ENCODE data around the gene U2SURP.
"Not testable (repeated sequence)": the region's sequence is repeated elsewhere in the genome, so short reads cannot be mapped to it uniquely, and the experiment has no call there.

U2SURP gene

DNA sequence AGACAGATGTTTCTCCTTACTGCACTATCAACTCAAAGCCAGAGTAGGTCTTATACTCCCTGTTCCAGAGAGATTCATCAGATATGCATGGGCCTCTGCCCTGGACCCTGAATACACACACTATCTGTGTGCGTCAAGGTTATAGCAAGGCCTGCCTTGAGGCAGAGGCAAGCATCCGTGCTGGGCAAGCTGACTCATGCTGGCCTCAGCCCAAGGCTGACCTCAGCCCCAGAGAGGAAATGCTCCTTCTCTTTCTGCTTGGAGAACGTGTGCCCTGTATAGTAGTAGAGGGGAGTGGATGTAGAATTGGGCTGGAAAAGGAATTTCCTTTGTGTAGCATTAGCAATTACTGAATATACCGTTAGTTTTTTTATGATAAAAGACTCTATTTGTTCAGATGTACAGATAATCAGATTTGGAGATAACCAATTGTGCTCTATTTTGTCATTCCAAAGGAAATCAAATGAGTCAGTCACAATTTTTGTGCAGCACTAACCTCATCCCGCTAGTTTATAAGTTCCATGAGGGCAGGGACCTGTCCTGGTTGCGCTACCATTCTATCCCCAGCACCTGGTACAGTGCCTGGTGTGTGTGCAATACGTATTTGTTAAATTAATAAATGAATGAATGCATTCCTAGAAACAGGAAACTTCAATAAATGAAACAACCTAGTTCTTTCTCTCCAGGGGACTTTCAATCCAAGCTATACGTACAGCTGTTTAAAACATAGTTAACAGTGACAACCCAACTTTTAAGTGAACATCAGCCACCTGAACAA, 24.6 kb upstream of the U2SURP start:
- no peak for DNase-seq (ENCODE audit: low read depth)

GRCh38 chr3:142977399-142977728, 24.0 kb upstream of the U2SURP start:
- no peak for DNase-seq (ENCODE audit: low read depth)

DNA sequence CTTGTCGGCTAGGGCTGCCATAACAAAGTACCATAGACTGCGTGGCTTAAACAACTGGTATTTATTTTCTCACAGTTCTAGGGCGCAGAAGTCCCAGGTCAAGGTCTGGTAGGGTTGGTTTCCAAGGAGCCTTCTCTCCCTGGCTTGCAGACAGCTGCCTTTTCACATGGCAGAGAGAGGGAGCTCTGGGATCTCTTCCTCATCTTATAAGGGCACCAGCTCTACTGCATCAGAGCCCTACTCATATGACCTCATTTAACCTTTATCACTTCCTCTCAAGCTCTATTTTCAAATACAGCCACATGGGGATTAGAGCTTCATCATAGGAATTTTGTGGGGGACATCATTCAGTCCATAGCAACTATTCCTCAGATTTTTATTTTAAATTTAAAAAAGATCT, 20.3 kb upstream of the U2SURP start:
- no peak for DNase-seq (ENCODE audit: low read depth)

GRCh38 chr3:142982038-142982773, 19.2 kb upstream of the U2SURP start:
- DNase-seq (ENCODE audit: low read depth), result no peak

DNA sequence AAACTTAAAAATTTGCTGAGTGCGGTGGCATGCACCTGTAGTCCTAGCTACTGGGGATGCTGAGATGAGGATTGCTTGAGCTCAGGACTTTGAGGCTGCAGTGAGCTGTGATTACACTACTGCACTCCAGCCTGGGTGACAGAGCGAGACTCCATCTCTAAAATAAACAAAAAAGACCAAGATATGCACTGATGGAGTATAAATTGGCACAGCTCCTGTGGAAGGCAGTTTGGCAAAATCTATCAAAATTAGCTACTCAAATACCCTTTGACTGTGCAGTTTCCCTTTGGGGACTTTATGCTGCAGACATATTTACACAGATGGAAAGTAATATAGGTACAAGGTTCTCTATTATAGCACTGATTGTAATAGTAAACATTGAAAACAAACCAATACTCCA, 18.1 kb upstream of the U2SURP start:
- DNase-seq (ENCODE audit: low read depth), result no peak

DNA sequence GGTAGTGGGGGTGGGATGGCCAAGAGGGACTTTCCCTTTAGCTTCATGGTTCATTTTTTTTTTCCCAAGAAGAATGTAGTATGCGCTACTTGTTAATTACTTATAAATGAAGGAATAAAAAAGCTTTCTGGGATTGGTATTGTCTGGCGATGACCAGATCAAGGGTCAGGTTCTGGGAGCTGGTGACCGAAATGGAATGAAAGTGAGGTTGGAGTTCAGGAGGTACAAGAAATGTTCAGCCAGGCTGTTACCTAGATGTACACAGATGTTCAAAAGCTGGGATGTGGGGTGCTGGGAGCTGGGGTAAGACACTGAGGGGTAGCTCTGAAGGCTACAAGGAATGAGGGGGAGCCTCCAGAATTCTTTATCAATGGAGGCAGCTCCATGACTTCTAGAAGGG, 17.1 kb upstream of the U2SURP start:
- DNase-seq (ENCODE audit: low read depth), result no peak

- DNase-seq (ENCODE audit: low read depth), result no peak
These were observed 14.2 kb upstream of the U2SURP start for GRCh38 chr3:142987080-142987700.

GRCh38 chr3:142987707-142988106, 13.7 kb upstream of the U2SURP start:
- DNase-seq (ENCODE audit: low read depth), result no peak

DNA sequence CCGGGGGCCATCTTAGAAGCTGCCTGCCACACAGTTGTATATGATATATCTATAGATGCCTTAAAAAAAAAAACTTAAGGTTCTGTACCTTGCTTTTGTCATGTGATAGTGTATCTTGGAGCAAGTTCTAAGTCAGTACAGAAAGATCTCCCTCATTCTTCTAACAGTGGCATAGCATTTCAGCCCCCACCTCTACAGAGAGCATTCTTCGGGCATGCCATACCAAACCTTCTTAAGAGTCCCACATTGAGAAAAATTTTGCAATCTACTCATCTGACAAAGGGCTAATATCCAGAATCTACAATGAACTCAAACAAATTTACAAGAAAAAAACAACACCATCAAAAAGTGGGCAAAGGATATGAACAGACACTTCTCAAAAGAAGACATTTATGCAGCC, 13.1 kb upstream of the U2SURP start:
- not testable (repeated sequence) for DNase-seq (ENCODE audit: low read depth)

DNA sequence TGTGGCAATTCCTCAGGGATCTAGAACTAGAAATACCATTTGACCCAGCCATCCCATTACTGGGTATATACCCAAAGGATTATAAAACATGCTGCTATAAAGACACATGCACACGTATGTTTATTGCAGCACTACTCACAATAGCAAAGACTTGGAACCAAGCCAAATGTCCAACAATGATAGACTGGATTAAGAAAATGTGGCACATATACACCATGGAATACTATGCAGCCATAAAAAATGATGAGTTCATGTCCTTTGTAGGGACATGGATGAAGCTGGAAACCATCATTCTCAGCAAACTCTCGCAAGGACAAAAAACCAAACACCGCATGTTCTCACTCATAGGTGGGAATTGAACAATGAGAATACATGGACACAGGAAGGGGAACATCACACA, 12.5 kb upstream of the U2SURP start:
- not testable (repeated sequence) for DNase-seq (ENCODE audit: low read depth)

- no peak for DNase-seq (ENCODE audit: low read depth)
These were observed 10.6 kb upstream of the U2SURP start for GRCh38 chr3:142990721-142991120.

DNA sequence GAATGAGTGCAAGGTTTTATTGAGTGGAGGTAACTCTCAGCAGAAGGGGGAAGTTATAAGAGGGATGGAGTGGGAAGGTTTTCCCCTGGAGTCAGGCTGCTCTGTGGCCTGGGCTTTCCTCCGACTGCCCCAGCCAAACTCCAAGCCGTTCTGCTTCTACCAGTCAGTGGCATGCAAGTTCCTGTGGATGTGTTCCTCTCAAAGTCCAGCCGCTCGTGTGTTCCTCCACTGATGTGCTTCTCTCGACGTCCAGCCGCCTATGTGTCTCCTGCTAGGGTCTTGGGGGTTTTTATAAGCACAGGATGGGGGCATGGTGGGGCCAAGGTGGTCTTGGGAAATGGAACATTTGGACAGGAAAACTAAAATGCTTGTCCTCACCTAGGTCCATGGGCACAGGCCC, 9.0 kb upstream of the U2SURP start:
- DNase-seq (ENCODE audit: low read depth), result no peak

- DNase-seq (ENCODE audit: low read depth), result peak; percentile 14
These were observed 7.4 kb upstream of the U2SURP start for GRCh38 chr3:142993958-142994442.

DNA sequence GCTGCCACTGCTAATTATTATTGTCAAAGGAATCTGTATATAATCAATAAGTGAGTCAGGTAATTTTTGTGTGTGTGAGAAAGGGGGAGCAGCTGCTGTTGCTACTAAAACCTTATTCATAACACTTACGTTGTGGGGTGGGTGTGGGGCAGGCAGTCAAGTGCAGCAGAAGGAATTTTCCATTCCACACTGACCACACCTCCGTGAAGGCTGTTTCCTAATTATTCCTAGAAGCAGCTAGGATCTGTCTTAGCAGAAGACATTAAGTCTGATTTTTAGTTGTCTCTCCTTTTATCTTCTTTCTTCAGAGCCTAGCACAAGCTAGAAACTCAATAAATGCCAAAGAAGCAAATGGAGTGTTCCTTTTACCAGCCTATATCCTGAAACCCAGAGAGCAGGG, 4.0 kb upstream of the U2SURP start:
- no peak for DNase-seq (ENCODE audit: low read depth)

DNA sequence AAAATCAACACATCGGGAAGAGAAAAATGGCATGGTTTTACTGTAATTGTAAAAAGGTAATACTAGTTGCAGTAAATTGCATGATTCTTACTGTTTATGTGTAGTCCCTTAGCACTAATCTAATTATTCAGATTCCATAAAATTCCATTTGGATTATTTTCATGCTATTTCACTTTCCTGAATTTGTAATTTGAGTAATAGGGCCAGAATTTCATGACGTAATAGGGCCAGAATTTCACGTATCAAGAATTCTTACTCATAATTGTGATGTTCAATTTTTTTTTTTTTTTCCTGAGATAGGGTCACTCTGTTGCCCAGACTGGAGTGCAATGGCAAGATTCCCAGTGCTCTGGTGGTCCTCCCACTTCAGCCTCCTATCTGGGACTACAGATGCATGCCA, 2.9 kb upstream of the U2SURP start:
- DNase-seq (ENCODE audit: low read depth), result no peak

- DNase-seq (ENCODE audit: low read depth), result no peak
These were observed 1.5 kb upstream of the U2SURP start for GRCh38 chr3:142999881-143000280.

DNA sequence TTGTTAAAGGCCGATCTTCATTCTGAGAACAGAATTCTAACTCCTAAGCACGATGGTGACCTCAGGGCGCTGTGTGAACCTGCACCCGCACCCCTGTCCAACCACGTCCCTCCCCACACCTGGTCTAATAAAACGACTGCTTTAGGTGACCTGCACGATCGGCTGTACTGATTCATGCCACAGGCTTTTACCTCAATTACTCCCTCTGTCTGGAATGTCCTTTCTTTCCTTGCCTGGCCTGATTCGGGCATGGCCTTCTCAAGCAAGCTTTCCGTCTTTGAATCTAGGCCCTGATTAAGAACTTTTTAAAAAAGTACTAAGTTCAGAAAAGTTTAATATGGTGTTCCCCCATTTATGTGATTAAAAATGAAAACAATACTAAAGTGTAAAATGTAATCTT, 842 bp upstream of the U2SURP start:
- DNase-seq (ENCODE audit: low read depth), result no peak

- no peak for DNase-seq (ENCODE audit: low read depth)
These were observed 369 bp upstream of the U2SURP start for GRCh38 chr3:143001034-143001368.

DNA sequence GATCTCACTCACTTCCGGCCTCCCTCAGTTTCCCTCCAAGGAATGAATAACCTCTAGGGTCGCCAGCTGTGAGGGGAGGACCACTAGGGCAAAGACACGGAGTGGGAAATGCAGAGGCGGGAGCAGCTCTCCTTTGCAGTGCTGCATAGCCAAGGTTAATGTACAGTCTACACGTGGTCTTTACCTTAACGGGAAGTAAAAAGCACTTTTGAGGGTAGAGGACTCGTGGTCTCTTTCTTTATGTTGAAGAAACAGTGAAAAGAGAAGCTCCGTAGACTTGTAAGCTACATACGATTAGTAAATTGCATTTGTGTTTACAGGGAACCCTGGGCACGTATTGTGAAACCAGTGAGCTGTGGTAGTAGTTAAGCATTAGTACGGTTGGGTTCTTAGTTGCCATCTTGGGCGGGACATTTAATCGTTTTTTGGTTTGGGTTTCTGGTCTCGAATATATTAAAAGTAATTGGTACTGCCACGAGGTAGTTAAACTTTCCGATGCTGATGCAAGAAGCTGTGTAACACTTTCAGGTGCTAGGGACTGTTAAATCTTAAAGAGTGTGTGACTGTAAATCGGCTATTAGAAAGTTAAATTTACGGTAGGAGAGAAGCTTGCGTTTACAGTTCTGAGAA, 828 bp downstream of the U2SURP start:
- no peak for DNase-seq (ENCODE audit: low read depth)

DNA sequence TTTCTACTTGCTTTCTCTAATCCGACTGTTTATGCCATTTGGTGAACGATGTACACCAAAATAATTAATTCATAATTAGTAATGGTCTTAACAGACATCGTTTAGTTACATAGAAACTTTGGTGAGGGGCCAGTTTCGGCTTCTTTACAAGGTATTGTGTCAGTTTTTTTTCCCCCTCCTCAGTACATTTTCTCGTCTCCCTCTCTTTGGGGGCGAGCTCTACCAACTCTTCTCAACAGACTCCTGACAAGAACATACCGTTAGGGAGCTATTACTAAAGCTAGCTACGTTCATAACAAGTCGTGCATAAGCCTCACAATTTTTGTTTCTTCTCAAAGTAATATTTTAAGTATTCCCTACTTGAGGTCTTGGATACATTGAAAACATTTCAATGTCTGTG, 1.4 kb downstream of the U2SURP start:
- DNase-seq (ENCODE audit: low read depth), result no peak

GRCh38 chr3:143004823-143005222, 3.5 kb downstream of the U2SURP start:
- DNase-seq (ENCODE audit: low read depth), result no peak

DNA sequence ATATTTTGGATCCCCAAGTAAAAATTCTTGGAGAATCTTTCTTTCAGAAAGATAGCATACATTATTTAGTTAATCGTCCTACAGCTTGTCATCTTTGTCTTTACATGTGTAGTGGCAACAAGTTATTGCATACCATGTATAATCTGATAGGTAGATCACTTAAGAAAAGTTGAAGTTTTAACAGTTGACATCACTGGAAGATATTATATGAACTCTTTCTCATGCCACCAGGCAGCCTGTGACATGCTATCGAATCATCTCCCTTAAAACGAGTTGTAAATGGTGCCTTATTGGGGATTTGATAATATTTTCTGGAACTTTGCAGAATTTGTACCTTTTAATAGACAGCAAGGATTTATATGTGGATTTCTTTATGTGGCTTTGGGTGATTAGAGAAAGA, 8.7 kb downstream of the U2SURP start:
- DNase-seq (ENCODE audit: low read depth), result no peak

- no peak for DNase-seq (ENCODE audit: low read depth)
These were observed 10.3 kb downstream of the U2SURP start for GRCh38 chr3:143011705-143012104.
